Measurements from ENCODE around the gene UBAC1.
"Not testable (repeated sequence)": the region's sequence is repeated elsewhere in the genome, so short reads cannot be mapped to it uniquely, and the experiment has no call there.

DNA sequence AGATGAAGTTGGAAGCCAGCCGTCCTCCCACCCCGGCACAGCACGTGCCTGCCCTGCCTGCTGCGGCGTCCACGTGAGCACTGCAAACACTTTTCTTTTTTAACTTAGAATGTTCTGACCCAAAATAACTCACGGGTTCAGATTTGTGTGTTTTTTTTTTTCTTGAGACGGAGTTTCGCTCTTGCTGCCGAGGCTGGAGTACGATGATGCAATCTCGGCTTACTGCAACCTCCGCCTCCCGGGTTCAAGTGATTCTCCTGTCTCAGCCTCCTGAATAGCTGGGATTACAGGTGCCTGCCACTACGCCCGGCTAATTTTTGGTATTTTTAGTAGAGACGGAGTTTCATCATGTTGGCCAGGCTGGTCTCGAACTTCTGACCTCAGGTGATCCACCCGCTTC is 14.1 kb downstream of the UBAC1 start:
- TF ChIP-seq, protein P1, sequence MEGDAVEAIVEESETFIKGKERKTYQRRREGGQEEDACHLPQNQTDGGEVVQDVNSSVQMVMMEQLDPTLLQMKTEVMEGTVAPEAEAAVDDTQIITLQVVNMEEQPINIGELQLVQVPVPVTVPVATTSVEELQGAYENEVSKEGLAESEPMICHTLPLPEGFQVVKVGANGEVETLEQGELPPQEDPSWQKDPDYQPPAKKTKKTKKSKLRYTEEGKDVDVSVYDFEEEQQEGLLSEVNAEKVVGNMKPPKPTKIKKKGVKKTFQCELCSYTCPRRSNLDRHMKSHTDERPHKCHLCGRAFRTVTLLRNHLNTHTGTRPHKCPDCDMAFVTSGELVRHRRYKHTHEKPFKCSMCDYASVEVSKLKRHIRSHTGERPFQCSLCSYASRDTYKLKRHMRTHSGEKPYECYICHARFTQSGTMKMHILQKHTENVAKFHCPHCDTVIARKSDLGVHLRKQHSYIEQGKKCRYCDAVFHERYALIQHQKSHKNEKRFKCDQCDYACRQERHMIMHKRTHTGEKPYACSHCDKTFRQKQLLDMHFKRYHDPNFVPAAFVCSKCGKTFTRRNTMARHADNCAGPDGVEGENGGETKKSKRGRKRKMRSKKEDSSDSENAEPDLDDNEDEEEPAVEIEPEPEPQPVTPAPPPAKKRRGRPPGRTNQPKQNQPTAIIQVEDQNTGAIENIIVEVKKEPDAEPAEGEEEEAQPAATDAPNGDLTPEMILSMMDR (IDR thresholded peaks at IDR 0.05), result not testable (repeated sequence)
- TF ChIP-seq POLR2A (IDR thresholded peaks at IDR 0.05), result not testable (repeated sequence)
